HG02610 (cell line): ENCODE results near the gene A2ML1.
"Not testable (repeated sequence)": the region's sequence is repeated elsewhere in the genome, so short reads cannot be mapped to it uniquely, and the experiment has no call there.

ENCODE experiments used
- ATAC-seq: cut with Tn5 transposase; IDR thresholded peaks from one replicate; pipeline ENCODE4 v1.9.1; 2021; ENCODE audit warnings: mild to moderate bottlenecking, moderate library complexity; ENCODE audit not compliant: unreplicated experiment

The A2ML1 gene

GRCh38 chr12:8904665-8905064, 82.2 kb downstream of the A2ML1 start:
- ATAC-seq, result no peak

GRCh38 chr12:8905546-8905945, 83.1 kb downstream of the A2ML1 start:
- no peak for ATAC-seq

GRCh38 chr12:8906266-8907180, 84.1 kb downstream of the A2ML1 start:
- ATAC-seq, result no peak

DNA sequence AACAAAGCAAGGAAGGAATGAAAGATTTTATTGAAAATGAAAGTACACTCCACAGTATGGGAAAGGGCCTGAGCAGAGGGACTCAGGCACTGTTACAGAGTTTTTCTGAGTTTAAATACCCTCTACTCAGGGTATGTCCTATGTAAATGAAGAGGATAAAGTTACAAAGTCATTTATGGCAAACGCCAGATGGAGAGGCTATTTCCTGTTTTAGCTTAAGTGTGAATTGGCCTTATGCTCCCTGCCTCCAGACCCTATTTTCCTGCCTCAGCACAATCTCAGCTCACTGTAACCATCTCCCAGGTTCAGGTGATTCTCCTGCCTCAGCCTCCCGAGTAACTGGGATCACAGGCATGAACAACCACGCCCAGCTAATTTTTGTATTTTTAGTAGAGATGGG, 85.1 kb downstream of the A2ML1 start:
- ATAC-seq, result no peak

GRCh38 chr12:8909752-8910151, 87.3 kb downstream of the A2ML1 start:
- no peak for ATAC-seq

GRCh38 chr12:8911606-8912268, 89.3 kb downstream of the A2ML1 start:
- no peak for ATAC-seq

DNA sequence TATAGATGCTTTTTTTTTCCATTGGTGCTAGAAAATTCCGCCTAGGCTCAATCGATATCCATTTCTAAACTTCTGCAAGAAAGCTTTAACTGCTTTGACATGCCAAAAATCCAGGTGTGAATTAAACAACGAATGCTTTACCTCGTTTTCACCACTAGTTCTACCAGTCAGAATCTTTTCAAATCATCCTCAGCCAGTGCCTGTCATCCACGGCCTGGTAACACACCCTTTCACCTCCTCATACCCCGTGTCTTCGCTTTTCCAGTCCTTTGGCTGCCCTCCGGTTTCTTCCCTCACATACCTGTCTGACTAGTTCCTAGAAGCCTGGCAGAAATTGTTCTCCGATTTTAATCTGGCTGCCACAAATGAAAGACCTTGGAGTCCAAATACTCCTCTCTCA, 90.5 kb downstream of the A2ML1 start:
- ATAC-seq, result no peak

- ATAC-seq, result no peak
Measured at GRCh38 chr12:8913702-8914032, 91.2 kb downstream of the A2ML1 start.

GRCh38 chr12:8914033-8914715, 91.8 kb downstream of the A2ML1 start, which contains the start of gene PHC1:
Gene PHC1 (plus strand): TSS chr12:8914509. CDS start chr12:8917678, 3,169 bp downstream.
- ATAC-seq, result peak; percentile 63

DNA sequence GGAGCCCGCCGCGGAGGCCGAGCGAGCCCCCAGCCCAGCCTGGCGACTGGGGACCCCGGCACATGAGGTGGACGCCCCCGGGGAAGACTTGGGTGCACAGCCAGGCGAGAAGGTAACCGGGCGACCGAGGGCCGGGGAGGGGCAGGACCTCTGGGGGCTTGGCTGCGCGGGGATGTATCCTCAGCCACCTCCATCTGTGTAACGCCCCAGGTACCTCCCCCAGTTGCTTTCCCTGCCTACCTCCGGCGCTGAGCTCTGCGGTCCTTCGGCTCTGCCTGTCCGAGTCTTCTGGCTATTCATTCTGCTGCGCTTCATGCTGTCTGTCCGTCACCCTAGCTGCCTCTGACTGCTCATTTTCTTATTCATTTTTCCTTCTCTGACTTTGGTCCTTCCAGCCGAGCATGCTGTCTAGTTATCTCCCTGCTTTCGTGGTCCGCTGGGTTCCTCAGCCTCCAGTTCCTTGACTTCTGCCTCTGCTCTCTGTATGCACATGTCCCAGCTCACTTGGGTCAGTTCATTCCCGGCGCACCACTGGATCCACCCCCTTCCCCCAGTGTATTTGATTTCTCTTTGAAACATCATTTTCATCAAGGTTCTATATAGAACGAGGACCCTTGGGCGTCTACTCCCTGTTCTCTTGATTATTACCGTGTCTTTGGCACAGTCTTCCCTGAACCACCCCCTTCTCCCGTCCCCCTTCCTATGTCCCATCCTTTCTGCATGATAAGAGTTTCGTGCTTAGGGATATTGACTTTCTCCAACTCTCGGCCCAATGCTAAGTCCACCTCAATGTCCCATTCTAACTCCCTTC, 92.5 kb downstream of the A2ML1 start:
- ATAC-seq, result peak; percentile 78

- no peak for ATAC-seq
Measured at GRCh38 chr12:8916154-8916553, 93.7 kb downstream of the A2ML1 start.

DNA sequence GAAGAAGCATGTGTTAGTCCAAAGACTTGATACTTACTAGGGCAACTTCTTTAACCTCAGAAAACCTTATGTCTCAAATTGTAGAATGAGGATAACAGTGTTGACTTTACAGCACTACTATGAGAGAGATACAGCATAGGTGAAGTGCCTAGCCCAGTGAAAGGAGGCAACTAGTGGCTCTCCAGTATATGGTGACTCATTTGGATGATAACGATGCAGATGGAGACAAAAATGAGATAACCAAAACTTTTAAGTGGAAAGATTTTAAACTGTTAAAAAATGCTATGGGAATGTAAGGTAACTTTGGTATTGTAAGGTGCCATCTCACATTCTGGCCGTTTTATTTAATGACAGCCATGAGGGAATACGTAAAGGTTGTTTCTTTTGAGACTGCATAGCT, 94.6 kb downstream of the A2ML1 start:
- ATAC-seq, result no peak

DNA sequence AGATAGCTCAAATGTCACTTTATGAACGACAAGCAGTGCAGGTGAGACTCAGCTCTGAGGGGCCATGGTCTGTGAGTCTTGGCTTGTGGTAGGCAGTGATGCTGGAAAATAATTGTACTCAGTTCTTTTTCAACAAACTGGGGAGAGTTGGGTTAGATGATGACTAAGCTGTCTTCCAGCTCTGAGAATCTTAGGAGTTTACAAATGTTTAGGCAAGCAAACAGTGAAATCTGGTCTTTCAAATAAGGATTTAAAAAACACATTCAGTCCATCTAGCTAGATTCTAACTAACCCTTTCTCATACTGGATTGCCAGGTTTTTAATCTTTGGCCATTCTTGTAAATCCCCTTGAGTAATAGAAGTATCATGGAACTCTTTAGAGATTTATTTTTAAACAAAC, 95.3 kb downstream of the A2ML1 start:
- no peak for ATAC-seq

DNA sequence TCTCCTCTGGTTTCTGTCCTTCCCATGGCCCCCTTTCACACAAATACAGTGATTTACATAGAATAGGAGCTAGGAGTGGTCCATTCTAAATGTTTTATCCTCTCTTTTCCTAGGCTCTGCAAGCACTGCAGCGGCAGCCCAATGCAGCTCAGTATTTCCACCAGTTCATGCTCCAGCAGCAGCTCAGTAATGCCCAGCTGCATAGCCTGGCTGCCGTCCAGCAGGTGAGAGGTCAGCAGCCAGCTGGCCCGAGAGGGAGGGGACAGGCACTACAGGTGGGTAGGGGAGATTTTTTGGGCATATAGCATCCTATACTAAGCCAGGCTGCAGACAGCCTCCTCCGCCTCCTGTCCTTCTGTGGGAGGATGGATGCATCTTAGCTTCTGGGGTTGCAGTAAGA, 97.2 kb downstream of the A2ML1 start:
- not testable (repeated sequence) for ATAC-seq

GRCh38 chr12:8922544-8922943, 100.1 kb downstream of the A2ML1 start:
- ATAC-seq, result no peak
